Ectodermal cell (in vitro differentiated cells): ENCODE measurements around the gene RHOB.
"Not testable (repeated sequence)": the region's sequence is repeated elsewhere in the genome, so short reads cannot be mapped to it uniquely, and the experiment has no call there.

Source experiments
- H3K27ac ChIP-seq: 2 replicates; pipeline ENCODE4 v1.7.0; 2013; ENCODE audit warnings: mild to moderate bottlenecking, low read depth, low read length; ENCODE audit not compliant: insufficient read depth, poor library complexity, severe bottlenecking
- H3K27me3 ChIP-seq: 2 replicates; pipeline ENCODE4 v1.7.0; 2013; ENCODE audit warnings: mild to moderate bottlenecking, low read length; ENCODE audit not compliant: insufficient read depth, control insufficient read depth, poor library complexity, severe bottlenecking
- H3K36me3 ChIP-seq: one replicate; pipeline ENCODE4 v1.7.0; 2013; ENCODE audit warnings: low read length; ENCODE audit not compliant: control insufficient read depth, insufficient read depth
- H3K4me1 ChIP-seq: one replicate; pipeline ENCODE4 v1.7.0; 2013; ENCODE audit warnings: low read length; ENCODE audit not compliant: control insufficient read depth, insufficient read depth
- H3K4me3 ChIP-seq: 2 replicates; pipeline ENCODE4 v1.7.0; 2013; ENCODE audit warnings: low read depth, low read length, control low read depth; ENCODE audit not compliant: insufficient read depth
- H3K9me3 ChIP-seq: 2 replicates; pipeline ENCODE4 v1.7.0; 2013; ENCODE audit warnings: mild to moderate bottlenecking, low read length, moderate library complexity; ENCODE audit not compliant: control insufficient read depth
- WGBS, 2 experiments: methylation state at CpG; one replicate each; pipeline ENCODE4 v1.1.7; 2013; ENCODE audit warnings: missing lambda C conversion rate in 2 of 2; 5-methylcytosine and 5-hydroxymethylcytosine counted together

RHOB gene

GRCh38 chr2:20491739-20492531, 45.1 kb downstream of the RHOB start:
- Histone ChIP-seq H3K4me1 (peaks cover 29% of the 10 kb centered on the region), H3K9me3 (no peaks in the 10 kb centered on the region), H3K27ac (no peak overlapping the region)

GRCh38 chr2:20493095-20493494, 46.2 kb downstream of the RHOB start:
- WGBS, 2 experiments: 96 to 97% methylated on average over 3 of the region's 3 CpGs
- not testable (repeated sequence) for H3K4me3 ChIP-seq, H3K27me3 ChIP-seq, H3K27ac ChIP-seq, H3K36me3 ChIP-seq, H3K9me3 ChIP-seq
- peaks cover 17% of the 10 kb centered on the region for H3K4me1 ChIP-seq

More at GRCh38 chr2:20491739-20492531, 45.1 kb downstream of the RHOB start:
- 78 to 79% methylated on average over 13 to 15 of the region's 15 CpGs for WGBS, 2 experiments
- H3K36me3 ChIP-seq: no peaks in the 10 kb centered on the region
- H3K27me3 ChIP-seq: no peaks in the 10 kb centered on the region
- H3K4me3 ChIP-seq: no peak overlapping the region

GRCh38 chr2:20494241-20494640, 47.4 kb downstream of the RHOB start:
- 75 to 94% methylated on average over 1 of the region's 1 CpG for WGBS, 2 experiments
- Histone ChIP-seq H3K36me3 (no peaks in the 10 kb centered on the region), H3K27me3 (no peaks in the 10 kb centered on the region), H3K27ac (no peak overlapping the region), H3K4me3 (no peak overlapping the region), H3K9me3 (no peaks in the 10 kb centered on the region), H3K4me1 (peaks cover 8% of the 10 kb centered on the region)

- Histone ChIP-seq H3K9me3 (no peaks in the 10 kb centered on the region), H3K4me1 (peaks cover 8% of the 10 kb centered on the region), H3K36me3 (no peaks in the 10 kb centered on the region), H3K27ac (no peak overlapping the region), H3K27me3 (no peaks in the 10 kb centered on the region), H3K4me3 (no peak overlapping the region)
- 87% methylated on average over 10 of the region's 10 CpGs for WGBS, 2 experiments
Observed at GRCh38 chr2:20496076-20496872, 49.4 kb downstream of the RHOB start.

GRCh38 chr2:20496942-20497341, 50.1 kb downstream of the RHOB start:
- Histone ChIP-seq H3K4me1 (peaks cover 6% of the 10 kb centered on the region), H3K4me3 (no peak overlapping the region), H3K9me3 (no peaks in the 10 kb centered on the region), H3K27ac (no peak overlapping the region), H3K27me3 (no peaks in the 10 kb centered on the region), H3K36me3 (no peaks in the 10 kb centered on the region)
- 92 to 94% methylated on average over 11 of the region's 11 CpGs for WGBS, 2 experiments
